ENCODE data around the gene KCNC3.

KCNC3 gene

DNA sequence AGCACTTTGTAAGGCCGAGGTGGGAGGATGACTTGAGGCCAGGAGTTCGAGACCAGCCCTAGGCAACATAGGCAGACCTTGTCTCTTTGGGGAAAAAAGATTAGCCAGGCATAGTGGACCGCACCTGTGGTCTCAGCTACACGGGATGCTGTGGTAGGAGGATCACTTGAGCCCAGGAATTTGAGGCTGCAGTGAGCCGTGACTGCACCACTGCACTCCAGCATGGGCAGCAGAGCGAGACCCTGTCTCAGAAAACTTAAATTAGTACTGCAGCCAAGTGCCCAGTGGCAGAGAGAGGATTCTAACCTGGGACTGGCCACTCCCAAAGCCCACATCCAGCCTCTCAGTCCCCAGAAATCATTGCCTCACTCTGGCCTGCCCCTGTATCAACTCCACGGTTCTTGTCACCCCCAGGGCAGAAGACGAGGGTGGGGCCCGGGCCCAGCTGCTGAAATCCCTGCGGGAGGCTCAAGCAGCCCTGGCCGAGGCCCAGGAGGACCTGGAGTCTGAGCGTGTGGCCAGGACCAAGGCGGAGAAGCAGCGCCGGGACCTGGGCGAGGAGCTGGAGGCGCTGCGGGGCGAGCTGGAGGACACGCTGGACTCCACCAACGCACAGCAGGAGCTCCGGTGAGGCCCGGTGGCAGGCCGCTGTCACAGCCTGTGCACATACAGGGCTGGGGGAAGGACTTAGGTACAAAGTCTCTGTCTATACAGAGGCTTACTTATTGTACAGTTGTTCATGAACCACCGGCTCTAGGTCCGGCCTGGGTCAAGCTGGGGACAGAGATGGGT lies 53.4 kb downstream of the KCNC3 start:
- Histone ChIP-seq H3K27ac (no peak overlapping the region), H3K36me3 (replicated peaks) (no peaks in the 10 kb centered on the region), H3K27me3 (replicated peaks) (no peaks in the 10 kb centered on the region), H3K4me3 (ENCODE audit: low read depth, low read length) (no peak overlapping the region)
- no peak for DNase-seq
- TF ChIP-seq CTCF (IDR thresholded peaks at IDR 0.05; ENCODE audit: low read depth, low read length, missing control alignments), result no peak
- in situ Hi-C loops (cut with HindIII; ENCODE audit: low pct_ligation_motif_present, low sequenced_read_pairs), result no loop called here

DNA sequence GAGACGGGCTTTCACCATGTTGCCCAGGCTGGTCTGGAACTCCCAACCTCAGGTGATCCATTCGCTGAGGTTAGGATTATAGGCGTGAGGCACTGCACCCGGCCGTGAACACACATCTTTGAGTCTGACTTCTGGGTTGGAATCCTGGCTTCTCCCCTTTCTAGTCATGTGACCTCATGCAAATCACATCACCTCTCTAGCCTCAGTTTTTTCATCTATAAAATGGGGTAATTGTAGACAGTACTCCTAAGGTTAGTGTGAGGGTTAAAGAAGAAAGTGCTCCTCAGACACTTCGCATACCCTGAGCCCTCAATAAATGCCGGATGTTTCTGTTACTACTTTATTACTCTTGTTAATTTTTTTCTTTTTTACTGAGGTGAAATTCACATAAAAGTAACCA lies 55.4 kb downstream of the KCNC3 start:
- Histone ChIP-seq H3K36me3 (replicated peaks) (no peaks in the 10 kb centered on the region), H3K27me3 (replicated peaks) (no peaks in the 10 kb centered on the region), H3K4me3 (ENCODE audit: low read depth, low read length) (no peak overlapping the region), H3K27ac (no peak overlapping the region)
- DNase-seq, result no peak
- TF ChIP-seq CTCF (IDR thresholded peaks at IDR 0.05; ENCODE audit: low read depth, low read length, missing control alignments), result no peak
- in situ Hi-C loops (cut with HindIII; ENCODE audit: low pct_ligation_motif_present, low sequenced_read_pairs), result no loop called here

DNA sequence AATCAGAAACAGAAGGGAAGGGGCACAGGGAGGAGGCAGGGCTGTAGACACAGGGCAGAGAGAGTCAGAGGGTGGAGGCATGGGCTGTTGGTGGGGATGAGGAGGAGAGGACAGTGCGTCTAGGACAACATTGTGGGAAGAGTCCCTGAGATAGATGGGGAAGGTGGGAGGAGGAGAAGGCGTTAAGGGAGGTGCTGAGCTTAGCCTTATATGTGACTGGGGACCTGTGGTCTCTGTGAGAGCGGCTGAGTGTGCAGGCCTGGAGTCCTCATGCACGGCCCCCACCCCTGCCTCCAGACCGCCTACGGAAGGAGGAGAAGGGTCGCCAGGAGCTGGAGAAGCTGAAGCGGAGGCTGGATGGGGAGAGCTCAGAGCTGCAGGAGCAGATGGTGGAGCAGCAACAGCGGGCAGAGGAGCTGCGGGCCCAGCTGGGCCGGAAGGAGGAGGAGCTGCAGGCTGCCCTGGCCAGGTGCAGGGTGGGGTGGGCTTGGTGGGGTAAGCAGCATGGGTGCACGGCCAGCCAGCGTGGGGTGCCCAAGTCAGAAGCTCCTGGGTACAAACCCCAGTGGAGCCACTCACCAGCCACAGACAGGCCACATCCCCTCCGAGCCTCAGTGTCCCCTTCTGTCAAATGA lies 56.8 kb downstream of the KCNC3 start:
- no peak for DNase-seq
- H3K27ac ChIP-seq, result no peak overlapping the region
- no peaks in the 10 kb centered on the region for H3K27me3 ChIP-seq (replicated peaks)
- no peak for TF ChIP-seq CTCF (IDR thresholded peaks at IDR 0.05; ENCODE audit: low read depth, low read length, missing control alignments)
- no peak overlapping the region for H3K4me3 ChIP-seq (ENCODE audit: low read depth, low read length)
- in situ Hi-C loops (cut with HindIII; ENCODE audit: low pct_ligation_motif_present, low sequenced_read_pairs), result no loop called here
- no peaks in the 10 kb centered on the region for H3K36me3 ChIP-seq (replicated peaks)

GRCh38 chr19:50269653-50270052 lies 59.5 kb downstream of the KCNC3 start:
- Histone ChIP-seq H3K27ac (no peak overlapping the region), H3K4me3 (ENCODE audit: low read depth, low read length) (no peak overlapping the region), H3K27me3 (replicated peaks) (no peaks in the 10 kb centered on the region), H3K36me3 (replicated peaks) (no peaks in the 10 kb centered on the region)
- no peak for DNase-seq
- no peak for TF ChIP-seq CTCF (IDR thresholded peaks at IDR 0.05; ENCODE audit: low read depth, low read length, missing control alignments)
- in situ Hi-C loops (cut with HindIII; ENCODE audit: low pct_ligation_motif_present, low sequenced_read_pairs), result no loop called here

GRCh38 chr19:50268501-50268900 lies 60.7 kb downstream of the KCNC3 start:
- TF ChIP-seq CTCF (IDR thresholded peaks at IDR 0.05; ENCODE audit: low read depth, low read length, missing control alignments), result no peak
- Histone ChIP-seq H3K27ac (no peak overlapping the region), H3K4me3 (ENCODE audit: low read depth, low read length) (no peak overlapping the region), H3K36me3 (replicated peaks) (no peaks in the 10 kb centered on the region), H3K27me3 (replicated peaks) (no peaks in the 10 kb centered on the region)
- in situ Hi-C loops (cut with HindIII; ENCODE audit: low pct_ligation_motif_present, low sequenced_read_pairs), result no loop called here
- no peak for DNase-seq
